GM19467 (cell line): ENCODE data around the gene KIT.

Source experiments
- ATAC-seq: cut with Tn5 transposase; IDR thresholded peaks from one replicate; pipeline ENCODE4 v1.9.1; 2021; ENCODE audit warnings: mild to moderate bottlenecking, moderate library complexity; ENCODE audit not compliant: unreplicated experiment

The KIT gene

DNA sequence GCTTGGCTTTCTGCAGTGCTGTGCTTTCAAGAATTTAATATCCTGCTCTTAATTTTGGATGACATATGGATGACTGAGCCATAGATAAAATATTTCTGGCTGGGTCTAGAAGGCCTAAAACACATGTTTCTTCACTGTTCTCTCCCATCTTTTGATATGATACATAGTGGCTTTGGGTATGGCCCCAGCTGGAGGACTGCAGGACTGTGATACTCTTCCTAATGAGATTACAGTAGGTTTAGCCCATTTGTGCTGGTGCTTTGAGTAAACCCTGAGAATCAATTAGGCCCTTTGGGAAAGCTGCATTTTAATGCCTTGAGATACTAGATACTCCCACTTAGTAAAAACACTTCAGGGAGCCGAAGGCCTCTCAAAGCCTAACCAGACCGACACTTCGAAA lies 38.0 kb downstream of the KIT start:
- ATAC-seq, result no peak

DNA sequence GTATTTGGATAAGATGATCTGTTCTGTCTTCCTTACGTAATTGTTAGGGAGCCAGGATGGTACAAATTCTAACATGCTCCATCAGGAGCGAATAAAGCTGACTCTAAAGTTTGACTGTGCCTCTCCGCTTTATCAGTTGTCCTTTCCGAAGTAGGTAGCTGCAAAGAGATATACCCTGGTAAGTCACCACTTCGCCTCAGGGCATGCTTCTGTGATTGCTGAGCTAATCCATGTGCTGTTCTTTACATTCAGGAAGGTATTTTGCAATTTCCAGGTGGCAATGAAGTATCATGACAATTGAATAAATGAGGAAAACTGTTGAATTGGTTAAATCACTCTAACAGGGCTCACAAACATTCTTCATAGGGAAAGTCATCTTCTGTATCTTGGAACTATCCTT lies 38.9 kb downstream of the KIT start:
- ATAC-seq, result no peak

DNA sequence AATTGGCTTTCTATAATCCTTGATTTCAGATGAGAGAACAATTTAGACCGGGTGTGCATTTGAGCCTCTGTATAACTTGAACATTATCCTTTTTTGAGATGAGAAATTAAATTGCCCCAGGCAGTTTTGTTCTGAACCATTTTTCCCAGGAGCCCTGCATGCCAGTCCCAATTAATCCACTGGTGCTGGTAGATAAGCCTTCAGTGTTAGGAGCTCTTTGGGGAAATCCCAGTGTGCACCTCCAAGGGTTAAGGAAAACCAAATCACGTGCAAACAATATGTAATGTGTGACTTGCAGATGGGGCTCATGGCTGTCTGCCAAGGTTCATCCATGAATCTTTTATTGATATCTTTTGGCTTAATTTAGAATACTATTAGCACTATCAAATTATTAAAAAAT lies 43.2 kb downstream of the KIT start:
- ATAC-seq, result no peak

DNA sequence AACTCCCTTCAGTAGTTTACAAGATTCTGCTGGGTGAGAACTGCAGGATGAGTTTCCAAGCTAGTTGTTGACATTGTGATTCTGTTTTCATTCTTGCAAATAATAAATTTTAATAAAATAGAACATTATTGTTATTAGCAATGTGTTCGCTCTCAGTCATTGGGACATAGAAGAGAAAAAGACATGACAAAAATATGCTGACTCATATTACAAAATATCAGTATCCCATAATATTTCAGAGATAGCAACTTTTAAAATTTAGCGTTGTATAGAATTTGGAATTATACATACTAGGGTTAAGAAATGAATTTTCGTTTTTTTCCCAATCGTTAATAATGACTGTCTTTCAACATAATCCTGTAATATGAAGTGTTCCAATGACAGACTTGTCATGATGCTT lies 45.4 kb downstream of the KIT start:
- ATAC-seq, result no peak

DNA sequence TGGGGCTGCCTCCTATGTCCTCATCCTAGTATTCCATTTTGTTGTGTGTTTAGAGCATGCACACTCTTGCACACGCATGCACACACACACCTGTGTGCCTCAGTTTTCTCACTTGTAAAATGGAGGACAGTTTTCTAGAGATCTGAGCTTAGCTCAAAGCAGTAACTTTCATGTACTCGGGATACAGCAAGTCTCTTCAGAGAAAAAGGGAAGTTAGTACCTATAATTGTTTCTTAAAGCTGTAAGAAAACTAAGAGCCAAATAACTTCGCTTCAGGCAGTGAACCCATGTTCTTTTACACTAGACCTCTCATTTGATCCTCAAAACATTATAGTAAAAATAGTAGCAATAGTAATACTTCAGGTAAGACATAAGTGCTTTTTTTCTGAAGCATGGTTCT lies 49.6 kb downstream of the KIT start:
- ATAC-seq, result no peak

DNA sequence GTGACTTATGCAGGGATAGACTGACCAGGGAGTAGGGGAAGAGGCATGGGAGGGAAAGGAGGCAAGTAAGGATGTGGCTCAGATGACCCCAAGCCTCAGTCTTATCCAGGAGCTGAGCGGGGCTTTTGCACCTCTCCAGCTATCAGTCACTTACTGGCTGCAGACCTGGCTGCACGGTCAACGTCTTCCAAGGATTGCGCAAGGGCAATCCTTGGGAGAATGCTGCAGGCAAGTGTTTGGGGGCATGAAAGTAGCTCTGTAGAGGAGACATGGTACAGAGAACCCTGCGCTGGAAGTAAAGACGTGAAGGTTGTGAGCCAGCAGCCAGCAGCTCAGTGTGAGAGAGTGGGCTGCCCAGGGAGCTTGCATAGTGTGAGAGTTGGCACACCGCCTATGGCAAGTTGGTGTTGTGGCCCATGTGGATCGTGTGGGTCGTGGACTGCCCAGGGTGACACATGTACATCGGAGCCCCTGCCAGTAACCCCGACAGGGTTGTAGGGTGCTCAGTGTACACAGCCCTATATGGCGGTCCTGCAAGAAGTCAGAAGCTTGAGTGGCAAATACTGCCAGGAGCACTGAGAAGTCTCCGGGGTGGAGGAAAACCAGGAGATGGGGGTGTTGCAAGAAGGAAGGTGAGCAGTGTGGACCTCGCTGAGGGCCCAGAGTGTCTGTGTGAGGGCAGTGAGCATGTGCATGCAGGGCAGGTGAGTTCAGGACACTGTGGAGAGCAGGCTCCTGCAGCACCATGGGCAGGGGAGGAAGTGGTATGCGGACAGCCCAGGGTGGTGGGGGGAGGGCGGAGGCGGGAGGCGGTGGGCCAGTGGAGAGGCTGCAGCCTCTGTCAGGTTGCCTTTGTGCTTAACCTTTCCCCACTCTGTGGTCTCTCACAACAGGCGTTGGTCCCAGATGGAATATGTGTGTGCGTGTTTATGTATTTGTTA lies 50.9 kb downstream of the KIT start:
- ATAC-seq, result no peak

DNA sequence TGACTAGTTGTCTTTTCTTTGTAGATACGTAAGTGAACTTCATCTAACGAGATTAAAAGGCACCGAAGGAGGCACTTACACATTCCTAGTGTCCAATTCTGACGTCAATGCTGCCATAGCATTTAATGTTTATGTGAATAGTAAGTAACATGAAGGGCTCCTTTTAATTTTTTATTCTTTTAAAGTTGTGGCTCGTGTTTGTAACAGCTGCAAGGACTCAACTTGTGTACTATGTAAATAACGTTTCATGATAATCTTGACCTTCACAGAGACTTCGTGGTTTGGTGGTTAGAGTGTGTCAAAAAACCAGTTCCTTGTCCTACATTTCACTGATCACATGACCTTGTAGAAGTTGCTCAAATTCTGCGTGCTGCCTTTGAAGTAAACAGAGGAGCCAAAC lies 51.6 kb downstream of the KIT start:
- no peak for ATAC-seq

DNA sequence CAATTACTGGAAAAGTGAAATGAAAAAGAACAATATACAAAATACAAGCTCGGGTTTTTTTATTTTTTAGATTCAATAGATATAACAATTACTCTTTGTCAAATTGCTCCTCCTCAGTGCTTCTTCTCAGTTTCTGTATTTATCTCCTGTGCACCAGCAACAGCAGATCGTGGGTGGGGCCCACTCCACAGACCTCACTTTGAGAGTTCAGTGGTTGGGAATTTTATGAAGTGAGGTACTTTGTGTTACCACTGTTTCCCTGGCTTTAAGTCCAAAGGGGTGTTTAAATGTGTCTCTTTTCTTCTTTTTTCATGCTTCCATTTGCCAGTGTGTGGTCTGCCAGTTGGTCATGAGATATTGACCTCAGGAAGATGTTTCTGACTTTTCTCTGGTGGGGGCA lies 54.4 kb downstream of the KIT start:
- ATAC-seq, result no peak

DNA sequence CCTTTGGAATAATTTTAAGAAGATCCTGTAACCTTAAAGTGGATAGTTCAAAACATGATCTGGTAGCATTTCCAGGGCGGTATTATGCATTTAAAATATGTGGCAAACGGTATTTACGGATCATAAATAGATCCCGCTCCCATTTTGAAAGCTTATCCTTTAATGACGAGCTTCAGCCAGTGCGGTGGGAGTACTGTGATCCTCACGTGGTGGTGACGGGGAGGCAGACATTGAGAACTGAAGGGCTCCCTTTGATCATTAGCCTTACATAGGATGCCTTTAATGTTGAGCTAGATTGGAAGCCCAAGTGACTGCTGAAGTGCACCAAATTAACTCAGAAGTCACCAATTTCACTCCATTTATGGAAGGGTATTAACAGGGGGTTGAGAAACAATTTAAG lies 56.9 kb downstream of the KIT start:
- no peak for ATAC-seq

DNA sequence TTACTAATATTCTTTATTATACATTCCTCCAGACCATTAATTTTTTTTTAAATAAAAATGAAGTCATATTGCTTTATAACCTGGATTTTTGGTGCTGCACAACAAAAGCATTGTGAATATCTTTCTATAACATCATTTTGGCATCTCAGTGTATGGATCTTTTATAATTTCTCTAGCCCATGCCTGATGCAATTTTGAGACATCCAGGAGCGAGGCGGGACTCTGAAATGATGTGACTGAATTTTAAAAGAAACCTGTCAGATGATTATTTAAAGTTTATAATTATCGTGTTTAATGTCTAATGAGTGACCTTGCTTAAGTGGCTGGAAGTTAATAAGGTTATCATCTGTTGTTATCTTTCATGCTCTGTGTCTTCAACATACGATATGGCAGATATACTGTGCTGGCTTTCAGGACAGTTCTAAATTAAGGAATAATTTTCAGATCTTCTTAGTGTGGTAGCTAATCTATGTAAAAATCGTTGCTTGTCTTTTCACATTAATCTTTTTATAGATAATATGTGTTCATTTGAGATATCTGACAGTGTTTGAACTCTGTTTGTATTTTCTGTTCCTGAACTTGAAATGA lies 58.8 kb downstream of the KIT start:
- ATAC-seq, result no peak

DNA sequence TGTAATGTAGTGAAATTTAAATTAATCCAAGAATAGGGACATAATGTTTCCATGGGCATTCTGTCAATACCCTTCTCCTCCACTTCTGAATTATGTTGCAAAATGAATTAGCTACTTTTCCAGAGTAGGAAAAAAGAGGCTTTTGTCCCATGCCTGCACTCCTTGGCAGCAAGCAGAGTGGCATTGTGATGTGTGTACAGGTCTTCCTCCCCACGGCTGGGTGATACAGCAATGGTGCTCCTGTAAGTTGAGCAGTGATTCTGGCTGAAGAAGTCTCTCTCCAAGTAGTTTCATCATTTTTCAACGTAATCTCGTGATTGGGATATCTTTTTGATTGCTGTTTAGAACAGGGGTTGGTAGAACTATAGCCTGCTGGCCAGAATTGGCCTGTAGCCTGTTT lies 59.9 kb downstream of the KIT start:
- no peak for ATAC-seq

DNA sequence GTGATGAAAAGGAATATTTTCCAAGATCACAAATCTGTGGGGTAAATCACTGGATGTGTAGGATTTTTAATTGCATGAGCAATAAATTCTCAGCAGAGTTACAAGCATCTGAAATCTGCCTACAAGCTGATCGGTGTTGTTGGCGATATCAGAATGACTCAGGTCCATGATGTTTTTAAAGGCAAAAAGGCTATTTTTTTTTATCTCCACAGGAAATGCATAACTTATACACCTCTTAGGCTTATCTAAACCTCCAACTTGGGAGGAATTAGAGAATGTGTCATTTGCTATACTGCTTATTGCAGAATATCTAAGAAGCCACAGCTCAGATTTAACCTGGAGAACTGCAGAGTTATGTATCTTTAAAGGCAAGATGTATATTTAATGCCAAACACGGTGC lies 61.6 kb downstream of the KIT start:
- ATAC-seq, result no peak

DNA sequence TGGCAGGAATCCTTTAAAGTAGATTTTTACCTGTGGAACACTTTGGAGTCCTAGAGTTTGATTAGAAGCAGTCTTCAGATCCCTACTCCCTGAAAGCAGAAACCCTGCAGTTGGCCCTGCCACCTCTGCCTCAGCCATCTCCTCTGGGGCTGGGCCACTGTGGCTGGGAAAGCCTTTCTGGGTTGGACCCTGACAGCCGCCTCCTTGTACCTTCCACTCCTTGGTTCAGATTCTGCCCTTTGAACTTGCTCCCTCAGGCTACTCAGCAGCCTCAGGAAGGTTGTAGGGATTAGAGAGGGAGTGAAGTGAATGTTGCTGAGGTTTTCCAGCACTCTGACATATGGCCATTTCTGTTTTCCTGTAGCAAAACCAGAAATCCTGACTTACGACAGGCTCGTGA lies 65.5 kb downstream of the KIT start:
- ATAC-seq, result no peak

DNA sequence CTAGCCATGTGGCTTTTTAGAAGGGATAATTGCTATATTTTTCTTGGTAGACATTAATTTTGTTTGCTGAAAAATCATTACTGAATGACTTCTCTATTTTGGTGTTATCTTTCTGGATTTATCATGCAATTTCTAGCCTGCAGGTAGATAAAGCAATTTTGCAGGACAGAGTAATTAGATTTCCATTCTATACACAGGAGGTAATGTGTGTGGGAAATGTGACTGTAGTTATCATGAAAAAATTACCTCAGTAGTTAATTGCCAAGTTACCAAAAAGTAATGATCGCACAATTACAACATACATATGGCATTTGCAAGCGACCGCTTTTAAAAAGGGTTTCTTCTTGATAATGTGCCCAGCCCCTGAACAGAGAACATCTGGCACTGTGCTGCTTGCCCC lies 66.1 kb downstream of the KIT start:
- ATAC-seq, result no peak

DNA sequence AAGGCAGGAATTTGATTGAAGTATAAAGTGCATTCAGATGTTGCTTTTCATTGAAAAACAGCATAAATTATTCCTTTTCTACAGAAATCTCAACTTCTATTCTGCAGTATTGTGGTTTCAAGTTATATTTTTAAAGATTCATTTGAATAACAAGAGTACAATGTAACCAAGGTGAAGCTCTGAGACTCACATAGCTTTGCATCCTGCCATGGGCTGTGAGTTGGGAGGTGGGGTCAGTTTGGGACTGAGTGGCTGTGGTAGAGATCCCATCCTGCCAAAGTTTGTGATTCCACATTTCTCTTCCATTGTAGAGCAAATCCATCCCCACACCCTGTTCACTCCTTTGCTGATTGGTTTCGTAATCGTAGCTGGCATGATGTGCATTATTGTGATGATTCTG lies 69.2 kb downstream of the KIT start:
- no peak for ATAC-seq

DNA sequence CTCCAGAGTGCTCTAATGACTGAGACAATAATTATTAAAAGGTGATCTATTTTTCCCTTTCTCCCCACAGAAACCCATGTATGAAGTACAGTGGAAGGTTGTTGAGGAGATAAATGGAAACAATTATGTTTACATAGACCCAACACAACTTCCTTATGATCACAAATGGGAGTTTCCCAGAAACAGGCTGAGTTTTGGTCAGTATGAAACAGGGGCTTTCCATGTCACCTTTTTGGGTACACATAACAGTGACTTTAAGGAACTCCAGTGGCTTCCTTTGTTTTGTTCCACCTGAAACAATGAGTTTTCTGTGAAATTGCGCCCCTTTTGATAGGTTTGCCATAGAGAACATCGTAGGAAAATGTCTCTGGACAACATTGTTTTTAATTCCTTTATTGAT lies 69.6 kb downstream of the KIT start:
- ATAC-seq, result no peak

DNA sequence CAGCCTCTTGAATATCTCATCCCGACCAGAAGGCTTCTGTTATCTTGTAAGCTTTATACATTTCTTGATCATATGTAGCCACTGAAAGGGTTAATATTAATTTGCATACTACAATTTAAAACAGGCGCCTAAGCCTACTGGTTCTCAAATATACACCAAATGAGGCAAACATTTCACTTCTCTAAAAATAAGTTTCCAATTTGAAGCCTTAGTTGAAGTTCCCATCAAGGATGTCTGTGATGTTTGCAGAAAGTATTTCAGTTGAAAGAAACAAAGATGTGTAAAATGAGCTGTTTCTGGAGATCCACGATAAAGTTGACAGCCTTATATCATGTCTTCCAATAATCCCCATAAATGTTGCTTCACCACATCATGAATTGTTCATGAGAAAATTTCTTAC lies 70.6 kb downstream of the KIT start:
- ATAC-seq, result no peak

DNA sequence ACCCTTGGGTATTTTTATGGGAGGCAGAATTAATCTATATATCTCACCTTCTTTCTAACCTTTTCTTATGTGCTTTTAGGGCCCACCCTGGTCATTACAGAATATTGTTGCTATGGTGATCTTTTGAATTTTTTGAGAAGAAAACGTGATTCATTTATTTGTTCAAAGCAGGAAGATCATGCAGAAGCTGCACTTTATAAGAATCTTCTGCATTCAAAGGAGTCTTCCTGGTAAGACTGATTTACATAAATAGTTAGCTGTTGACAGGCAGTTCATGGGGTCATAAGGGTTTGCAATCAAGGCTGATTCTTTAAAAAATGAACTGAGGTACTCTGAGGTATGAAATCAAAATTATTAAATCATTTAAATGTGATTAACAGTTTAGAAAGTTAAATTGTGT lies 71.5 kb downstream of the KIT start:
- no peak for ATAC-seq

DNA sequence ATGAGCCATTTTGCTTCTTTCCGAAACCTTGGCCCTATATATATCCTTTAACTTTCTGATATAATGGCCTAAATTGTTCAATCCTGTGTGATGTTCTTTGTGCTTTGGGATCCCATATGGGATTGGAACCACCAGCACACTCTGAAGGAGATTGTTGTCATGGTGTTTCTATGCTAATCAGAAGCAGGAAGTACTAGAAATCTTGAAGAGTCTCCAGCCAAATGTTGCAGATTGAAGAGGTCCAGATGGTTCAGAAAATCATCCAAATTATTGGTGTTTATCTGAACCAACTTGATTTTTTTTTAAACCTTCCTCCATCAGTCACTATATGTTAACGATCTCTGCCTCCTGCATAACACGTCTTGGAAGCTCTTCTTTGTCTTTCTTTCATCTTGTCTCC lies 72.8 kb downstream of the KIT start:
- no peak for ATAC-seq

DNA sequence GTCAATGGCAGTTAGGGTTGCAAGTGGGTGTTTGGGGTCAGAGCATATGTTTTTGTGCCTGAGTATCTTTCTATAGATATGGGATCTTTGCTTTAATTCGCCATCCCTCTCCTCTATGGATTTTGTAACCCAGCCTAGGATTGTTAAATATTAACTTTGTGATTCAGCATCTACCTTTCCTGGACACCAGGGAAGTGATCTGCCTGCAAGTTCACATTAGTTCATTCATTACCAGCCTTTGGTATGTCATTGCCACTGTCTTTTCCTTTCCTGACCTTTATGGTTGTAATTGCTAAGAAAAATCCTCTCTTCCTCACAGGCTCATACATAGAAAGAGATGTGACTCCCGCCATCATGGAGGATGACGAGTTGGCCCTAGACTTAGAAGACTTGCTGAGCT lies 73.8 kb downstream of the KIT start:
- ATAC-seq, result no peak

DNA sequence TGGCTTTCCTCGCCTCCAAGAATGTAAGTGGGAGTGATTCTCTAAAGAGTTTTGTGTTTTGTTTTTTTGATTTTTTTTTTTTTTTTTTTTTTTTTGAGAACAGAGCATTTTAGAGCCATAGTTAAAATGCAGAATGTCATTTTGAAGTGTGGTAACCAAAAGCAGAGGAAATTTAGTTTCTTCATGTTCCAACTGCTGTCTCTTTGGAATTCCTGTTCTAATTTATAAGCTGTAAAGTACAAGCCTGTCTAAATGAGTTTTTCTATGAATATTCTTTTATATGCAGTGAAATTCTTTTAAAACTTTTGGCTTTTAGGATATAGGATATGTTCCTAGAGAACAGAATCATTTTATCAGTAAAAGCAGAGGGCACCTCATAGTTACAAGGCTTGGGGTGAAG lies 74.2 kb downstream of the KIT start:
- ATAC-seq, result no peak

DNA sequence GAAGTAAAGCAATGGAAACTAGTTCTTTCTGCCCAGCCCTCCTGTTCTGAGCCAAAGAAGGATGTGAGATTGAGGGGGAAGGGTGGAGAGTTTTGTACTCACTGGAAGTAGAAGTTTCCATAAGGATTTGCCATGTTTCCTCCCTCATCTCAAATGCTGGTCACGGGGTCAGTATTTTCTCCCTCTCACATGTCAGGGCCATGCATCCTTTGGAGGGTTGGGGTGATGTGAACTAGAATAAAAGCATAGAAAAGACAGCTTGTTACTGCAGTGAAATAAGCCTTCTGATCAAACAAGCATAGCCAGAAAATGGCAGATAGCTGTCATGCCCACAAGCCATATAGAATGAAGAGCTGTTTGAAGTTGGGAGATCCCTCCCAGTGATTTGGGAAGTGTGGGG lies 79.7 kb downstream of the KIT start:
- ATAC-seq, result no peak

DNA sequence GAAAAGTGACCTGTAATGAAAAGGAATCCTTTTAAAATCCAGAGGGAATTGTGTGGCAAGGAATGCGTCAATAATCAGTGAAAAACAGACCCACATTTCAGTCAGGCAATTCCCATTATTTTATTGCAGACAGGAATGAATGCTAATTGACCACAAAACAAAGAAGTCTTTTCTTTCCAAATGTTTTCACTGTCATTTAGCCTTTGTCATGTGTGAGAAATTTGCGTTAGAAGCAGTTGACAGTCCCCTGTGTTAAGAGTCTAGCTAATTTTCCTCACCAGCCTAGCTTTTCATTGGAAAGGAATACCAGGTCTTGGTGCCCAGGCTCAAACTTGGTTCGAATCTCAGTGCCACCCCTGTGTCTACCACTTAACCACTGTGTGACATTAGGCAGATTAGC lies 83.4 kb downstream of the KIT start:
- ATAC-seq, result no peak
